Fibroblast of mammary gland (primary cell): ENCODE results near the gene NHERF1.

Experiments
- DNase-seq: peaks from one replicate; pipeline ENCODE4 v3.0.0-alpha.2; 2010; ENCODE audit warnings: low read depth
- H3K4me3 ChIP-seq: 2 replicates; pipeline ENCODE4 v1.5.1; 2011; ENCODE audit warnings: low read depth, mild to moderate bottlenecking, low read length, moderate library complexity; ENCODE audit not compliant: control insufficient read depth
- TF ChIP-seq, protein P1 (sequence below): conservative IDR thresholded peaks from 2 replicates; pipeline ENCODE4 v1.5.1; 2011; ENCODE audit warnings: low read depth, low read length, inconsistent platforms; ENCODE audit not compliant: control insufficient read depth, insufficient read depth

NHERF1 gene

DNA sequence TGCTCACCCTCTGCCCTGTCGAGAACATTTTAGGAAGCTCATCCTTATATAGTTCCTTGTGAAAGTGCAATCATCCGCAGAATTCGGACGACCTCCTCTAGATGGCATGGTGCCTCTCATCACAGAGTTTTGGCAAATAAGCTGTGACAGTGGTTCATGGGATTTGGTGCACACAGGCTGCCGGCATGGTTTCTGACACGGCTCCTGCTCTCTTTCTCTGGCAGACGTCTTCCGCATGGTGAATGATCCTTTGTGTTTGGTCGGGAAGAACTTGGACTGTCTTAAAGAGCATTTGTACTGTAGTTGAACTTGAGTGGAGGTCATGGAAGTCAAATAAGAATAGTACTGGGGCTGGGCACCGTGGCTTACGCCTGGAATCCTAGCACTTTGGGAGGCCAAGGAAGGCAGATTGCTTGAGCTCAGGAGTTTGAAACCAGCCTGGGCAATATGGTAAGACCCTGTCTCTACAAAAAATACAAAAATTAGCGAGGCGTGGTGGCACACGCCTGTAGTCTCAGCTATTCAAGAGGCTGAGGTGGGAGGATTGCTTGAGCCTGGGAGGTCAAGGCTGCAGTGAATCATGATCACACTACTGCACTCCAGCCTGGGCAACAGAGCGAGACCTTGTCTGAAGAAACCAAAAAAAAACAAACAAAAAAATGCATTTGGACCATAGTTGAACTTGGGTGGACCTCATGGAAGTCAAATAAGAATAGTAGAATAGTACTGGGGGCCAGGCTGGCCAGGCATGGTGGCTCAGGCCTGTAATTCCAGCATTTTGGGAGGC lies 62.5 kb downstream of the NHERF1 start:
- DNase-seq = no peak
- TF ChIP-seq, protein P1, sequence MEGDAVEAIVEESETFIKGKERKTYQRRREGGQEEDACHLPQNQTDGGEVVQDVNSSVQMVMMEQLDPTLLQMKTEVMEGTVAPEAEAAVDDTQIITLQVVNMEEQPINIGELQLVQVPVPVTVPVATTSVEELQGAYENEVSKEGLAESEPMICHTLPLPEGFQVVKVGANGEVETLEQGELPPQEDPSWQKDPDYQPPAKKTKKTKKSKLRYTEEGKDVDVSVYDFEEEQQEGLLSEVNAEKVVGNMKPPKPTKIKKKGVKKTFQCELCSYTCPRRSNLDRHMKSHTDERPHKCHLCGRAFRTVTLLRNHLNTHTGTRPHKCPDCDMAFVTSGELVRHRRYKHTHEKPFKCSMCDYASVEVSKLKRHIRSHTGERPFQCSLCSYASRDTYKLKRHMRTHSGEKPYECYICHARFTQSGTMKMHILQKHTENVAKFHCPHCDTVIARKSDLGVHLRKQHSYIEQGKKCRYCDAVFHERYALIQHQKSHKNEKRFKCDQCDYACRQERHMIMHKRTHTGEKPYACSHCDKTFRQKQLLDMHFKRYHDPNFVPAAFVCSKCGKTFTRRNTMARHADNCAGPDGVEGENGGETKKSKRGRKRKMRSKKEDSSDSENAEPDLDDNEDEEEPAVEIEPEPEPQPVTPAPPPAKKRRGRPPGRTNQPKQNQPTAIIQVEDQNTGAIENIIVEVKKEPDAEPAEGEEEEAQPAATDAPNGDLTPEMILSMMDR = no peak
- H3K4me3 ChIP-seq = no peak overlapping the region

DNA sequence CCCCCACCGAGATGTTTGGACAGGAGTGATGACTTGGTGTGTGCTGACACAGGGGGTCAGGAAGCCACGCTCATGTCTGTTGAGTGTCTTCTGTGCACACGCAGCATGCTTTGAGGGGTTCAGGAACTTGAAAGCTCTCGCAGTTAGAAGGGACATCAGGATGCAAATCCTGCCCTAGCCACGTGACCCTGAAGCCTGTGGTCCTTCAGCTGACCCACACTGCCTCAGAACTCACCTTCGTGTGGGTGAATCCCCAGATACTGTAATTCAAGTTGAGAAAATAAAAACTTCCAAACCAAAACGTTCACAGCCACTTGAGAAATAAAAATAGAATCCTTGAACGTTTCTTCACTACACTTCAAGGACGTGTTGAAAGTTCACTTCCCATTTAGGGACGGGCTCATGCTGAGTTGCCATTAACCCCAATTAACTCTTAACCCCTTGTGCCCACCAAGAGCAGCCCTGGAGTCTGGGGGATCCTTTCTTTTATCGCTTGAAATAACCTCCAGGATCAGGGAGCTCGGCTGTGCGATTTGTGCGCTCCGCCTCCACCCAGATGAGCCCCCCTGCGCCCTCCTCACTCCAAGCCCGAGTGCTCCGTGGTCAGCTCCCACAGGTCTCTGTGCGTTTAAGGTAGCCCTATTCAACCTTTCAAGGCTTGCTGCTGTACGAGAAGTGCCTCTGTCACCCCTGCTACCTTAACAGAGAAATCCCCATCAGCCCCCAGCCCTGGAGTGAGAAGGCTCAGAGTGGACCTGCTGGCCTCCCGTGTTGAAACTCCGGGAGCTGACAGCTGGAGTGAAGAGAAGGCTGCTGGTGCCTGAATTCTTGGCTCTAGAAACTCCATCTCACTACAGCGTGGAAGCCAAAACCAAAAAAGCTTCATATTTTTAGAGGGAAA lies 63.9 kb downstream of the NHERF1 start:
- TF ChIP-seq, protein P1 = no peak
- no peak overlapping the region for H3K4me3 ChIP-seq
- DNase-seq = no peak

DNA sequence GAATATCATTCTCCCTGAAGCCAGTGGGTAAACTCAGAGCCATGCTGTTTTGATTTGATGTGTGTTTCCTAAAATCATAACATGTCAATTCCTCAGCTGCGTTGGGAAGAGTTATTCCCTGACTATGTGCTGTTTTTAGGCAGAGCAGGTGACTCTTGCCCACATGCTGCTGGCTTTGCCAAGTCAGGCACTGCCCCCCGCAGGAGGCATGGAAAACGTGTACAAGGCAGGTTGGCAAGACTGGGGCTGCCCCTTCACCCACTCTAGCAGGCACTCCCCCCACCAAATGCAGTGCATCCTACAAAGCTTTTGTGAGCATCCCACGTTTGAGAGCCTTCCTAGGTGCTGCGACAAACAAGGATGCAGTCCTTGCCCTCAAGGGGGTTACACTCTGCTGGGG lies 66.0 kb downstream of the NHERF1 start:
- no peak for DNase-seq
- TF ChIP-seq, protein P1 = no peak
- H3K4me3 ChIP-seq = no peak overlapping the region

DNA sequence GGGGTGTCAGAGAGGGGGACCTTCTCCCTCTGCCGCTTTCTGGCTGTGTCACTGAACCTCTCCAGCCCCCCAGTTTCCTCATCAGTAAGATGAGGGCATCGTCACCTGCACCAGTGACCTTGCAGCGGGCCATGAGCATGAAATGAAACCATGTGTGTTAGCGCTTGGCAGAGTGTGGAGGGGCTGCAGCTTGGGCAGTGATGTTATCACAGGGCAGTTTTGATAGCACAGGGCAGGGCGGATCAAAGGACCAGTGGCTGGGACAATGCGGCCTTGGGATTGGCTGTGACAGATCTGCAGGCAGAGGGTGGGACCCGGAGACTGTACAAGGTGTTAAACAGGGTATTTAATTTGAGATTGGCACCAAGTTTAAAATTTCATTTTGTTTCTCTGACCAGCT lies 66.6 kb downstream of the NHERF1 start:
- no peak for DNase-seq
- H3K4me3 ChIP-seq = no peak overlapping the region
- TF ChIP-seq, protein P1 = no peak

DNA sequence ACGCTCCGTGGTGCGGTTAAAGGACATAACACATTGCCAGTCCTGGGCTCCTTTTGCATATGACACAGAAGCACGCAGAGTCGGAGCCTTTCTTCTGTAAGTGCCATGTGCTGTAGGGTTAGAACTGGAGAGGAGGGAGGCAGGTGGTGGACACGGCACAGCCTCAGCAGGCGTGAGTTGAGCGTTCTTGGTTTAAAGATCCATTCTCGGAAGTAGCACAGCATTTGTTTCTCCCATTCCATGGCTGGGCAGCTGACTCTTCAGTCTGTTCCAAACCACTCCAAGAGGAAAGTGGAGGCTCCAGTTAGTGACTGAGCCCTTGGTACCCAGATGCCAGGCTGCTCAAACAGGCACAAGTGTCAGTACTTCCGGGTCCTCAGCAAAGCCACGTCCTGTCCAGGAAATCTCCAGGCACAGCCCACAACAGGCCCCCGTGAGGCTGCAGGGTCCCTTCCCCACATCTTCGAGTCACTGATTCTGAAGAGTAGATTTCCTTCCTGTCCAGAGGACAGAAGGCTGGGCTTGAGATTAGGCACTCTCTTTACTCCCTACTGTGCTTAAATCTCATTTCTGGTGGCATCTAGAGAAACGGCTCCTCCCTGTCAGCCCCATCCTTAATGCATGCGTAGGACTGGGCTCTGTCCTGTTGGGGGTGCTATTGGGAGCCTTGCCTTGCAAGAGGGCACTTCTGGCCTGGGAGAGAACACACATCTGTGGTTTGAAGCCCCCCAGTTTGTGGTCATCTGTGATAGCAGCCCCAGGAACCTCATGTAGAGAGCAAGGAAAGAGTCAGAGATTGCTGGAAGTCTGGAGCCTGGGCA lies 67.3 kb downstream of the NHERF1 start:
- no peak for DNase-seq
- H3K4me3 ChIP-seq = no peak overlapping the region
- TF ChIP-seq, protein P1 = peak; percentile 22

DNA sequence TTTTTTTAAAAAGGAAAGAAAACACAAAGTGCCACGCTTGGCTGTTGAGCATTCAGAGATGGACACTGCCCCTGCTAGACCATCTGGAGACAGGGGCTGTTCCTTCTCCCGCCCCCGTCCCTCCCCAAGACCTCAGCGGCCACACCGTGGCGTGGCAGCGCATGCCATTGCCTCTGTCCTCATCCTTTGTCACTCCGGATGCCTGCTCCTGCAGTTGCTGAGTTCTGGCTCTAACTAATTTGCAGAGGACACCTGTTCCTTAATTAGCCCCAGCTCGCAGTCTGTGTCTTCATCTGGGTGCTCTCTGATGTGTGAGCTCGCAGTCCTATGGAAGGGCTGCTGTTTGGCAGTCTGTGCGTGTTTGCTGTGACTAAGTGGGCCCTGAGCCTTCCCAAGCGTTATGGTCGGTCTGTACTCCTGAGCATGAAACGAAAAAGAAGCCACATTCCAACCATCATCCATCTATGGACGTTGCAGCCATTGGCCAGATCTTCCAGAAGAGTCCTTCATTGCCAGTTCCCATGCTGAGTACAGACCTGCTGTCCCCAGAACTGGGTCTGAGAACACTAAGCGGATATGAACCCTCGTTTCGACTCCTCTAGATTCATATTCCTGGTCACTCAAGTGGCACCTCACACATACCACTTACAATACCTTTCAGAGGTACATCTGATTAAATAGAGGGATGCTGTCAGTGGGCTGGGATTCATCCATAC lies 68.6 kb downstream of the NHERF1 start:
- H3K4me3 ChIP-seq = no peak overlapping the region

More for the DNA sequence above, 68.6 kb downstream of the NHERF1 start:
- DNase-seq = no peak
- TF ChIP-seq, protein P1 = no peak
